ENCODE results near the gene WDR12. TPM values are rescaled to one million over a fixed set of nuclear protein-coding genes. Genes with fewer than 3 reads are reported as not detected.

Gene WDR12
- total and polyA plus RNA-seq, 9 of the 15 experiments (the other 6 are each of a cell fraction or from before 2014, with no cell fraction given), result 109 to 554 (median 174) TPM

DNA sequence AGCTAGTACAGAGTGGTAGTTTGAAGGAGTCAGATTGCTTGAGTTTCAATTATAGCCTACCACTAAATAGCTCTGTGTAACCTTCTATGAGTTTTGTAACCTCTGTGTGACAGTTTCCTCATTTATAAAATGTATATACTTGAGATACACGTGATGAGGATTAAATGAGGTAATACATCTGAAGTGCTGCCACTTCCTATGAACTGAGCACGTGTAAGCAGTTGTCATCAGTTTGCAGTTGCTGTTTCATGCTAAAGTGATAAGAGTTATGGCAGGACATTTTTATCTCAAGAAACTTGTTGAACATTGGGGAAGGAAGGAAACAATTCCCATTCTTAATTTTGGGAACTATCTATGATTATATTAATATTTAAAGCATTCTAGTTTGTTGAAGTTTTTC is 39.1 kb upstream of the WDR12 start (continued):
- TF ChIP-seq, protein P1, sequence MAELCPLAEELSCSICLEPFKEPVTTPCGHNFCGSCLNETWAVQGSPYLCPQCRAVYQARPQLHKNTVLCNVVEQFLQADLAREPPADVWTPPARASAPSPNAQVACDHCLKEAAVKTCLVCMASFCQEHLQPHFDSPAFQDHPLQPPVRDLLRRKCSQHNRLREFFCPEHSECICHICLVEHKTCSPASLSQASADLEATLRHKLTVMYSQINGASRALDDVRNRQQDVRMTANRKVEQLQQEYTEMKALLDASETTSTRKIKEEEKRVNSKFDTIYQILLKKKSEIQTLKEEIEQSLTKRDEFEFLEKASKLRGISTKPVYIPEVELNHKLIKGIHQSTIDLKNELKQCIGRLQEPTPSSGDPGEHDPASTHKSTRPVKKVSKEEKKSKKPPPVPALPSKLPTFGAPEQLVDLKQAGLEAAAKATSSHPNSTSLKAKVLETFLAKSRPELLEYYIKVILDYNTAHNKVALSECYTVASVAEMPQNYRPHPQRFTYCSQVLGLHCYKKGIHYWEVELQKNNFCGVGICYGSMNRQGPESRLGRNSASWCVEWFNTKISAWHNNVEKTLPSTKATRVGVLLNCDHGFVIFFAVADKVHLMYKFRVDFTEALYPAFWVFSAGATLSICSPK (IDR thresholded peaks at IDR 0.05; ENCODE audit: borderline replicate concordance), result no peak
- no peak for TF ChIP-seq TRIM28 (IDR thresholded peaks at IDR 0.05)
- TF ChIP-seq HMGN3 (IDR thresholded peaks at IDR 0.05; ENCODE audit: borderline replicate concordance, extremely low read depth, insufficient read length, low read depth, low read length), result no peak
- TF ChIP-seq, protein P2, sequence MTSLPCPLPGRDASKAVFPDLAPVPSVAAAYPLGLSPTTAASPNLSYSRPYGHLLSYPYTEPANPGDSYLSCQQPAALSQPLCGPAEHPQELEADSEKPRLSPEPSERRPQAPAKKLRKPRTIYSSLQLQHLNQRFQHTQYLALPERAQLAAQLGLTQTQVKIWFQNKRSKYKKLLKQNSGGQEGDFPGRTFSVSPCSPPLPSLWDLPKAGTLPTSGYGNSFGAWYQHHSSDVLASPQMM (CRISPR knock-in tag; IDR thresholded peaks at IDR 0.05), result no peak
- TF ChIP-seq, protein P3, sequence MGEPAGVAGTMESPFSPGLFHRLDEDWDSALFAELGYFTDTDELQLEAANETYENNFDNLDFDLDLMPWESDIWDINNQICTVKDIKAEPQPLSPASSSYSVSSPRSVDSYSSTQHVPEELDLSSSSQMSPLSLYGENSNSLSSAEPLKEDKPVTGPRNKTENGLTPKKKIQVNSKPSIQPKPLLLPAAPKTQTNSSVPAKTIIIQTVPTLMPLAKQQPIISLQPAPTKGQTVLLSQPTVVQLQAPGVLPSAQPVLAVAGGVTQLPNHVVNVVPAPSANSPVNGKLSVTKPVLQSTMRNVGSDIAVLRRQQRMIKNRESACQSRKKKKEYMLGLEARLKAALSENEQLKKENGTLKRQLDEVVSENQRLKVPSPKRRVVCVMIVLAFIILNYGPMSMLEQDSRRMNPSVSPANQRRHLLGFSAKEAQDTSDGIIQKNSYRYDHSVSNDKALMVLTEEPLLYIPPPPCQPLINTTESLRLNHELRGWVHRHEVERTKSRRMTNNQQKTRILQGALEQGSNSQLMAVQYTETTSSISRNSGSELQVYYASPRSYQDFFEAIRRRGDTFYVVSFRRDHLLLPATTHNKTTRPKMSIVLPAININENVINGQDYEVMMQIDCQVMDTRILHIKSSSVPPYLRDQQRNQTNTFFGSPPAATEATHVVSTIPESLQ (CRISPR knock-in tag; IDR thresholded peaks at IDR 0.05), result no peak
- TF ChIP-seq CBX1 (IDR thresholded peaks at IDR 0.05; ENCODE audit: low read depth), result no peak
- TF ChIP-seq, protein P4, sequence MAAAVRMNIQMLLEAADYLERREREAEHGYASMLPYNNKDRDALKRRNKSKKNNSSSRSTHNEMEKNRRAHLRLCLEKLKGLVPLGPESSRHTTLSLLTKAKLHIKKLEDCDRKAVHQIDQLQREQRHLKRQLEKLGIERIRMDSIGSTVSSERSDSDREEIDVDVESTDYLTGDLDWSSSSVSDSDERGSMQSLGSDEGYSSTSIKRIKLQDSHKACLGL (CRISPR knock-in tag; IDR thresholded peaks at IDR 0.05; ENCODE audit: borderline replicate concordance, poor library complexity, severe bottlenecking), result no peak
- TF ChIP-seq, protein P5, sequence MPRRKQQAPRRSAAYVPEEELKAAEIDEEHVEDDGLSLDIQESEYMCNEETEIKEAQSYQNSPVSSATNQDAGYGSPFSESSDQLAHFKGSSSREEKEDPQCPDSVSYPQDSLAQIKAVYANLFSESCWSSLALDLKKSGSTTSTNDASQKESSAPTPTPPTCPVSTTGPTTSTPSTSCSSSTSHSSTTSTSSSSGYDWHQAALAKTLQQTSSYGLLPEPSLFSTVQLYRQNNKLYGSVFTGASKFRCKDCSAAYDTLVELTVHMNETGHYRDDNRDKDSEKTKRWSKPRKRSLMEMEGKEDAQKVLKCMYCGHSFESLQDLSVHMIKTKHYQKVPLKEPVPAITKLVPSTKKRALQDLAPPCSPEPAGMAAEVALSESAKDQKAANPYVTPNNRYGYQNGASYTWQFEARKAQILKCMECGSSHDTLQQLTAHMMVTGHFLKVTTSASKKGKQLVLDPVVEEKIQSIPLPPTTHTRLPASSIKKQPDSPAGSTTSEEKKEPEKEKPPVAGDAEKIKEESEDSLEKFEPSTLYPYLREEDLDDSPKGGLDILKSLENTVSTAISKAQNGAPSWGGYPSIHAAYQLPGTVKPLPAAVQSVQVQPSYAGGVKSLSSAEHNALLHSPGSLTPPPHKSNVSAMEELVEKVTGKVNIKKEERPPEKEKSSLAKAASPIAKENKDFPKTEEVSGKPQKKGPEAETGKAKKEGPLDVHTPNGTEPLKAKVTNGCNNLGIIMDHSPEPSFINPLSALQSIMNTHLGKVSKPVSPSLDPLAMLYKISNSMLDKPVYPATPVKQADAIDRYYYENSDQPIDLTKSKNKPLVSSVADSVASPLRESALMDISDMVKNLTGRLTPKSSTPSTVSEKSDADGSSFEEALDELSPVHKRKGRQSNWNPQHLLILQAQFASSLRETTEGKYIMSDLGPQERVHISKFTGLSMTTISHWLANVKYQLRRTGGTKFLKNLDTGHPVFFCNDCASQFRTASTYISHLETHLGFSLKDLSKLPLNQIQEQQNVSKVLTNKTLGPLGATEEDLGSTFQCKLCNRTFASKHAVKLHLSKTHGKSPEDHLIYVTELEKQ (CRISPR knock-in tag; IDR thresholded peaks at IDR 0.05), result no peak
- TF ChIP-seq CCAR2 (IDR thresholded peaks at IDR 0.05; ENCODE audit: low read depth, low read length), result no peak
- TF ChIP-seq HCFC1 (IDR thresholded peaks at IDR 0.05; ENCODE audit: low read depth, low read length), result no peak
- TF ChIP-seq MED1 (CRISPR knock-in tag; IDR thresholded peaks at IDR 0.05; ENCODE audit: borderline replicate concordance), result no peak
- no peak; the same call in 1 of the 2 replicates for TF ChIP-seq TEAD4 (IDR thresholded peaks at IDR 0.05; ENCODE audit: low read length)
- TF ChIP-seq TEAD4 (CRISPR knock-in tag; IDR thresholded peaks at IDR 0.05; ENCODE audit: borderline replicate concordance), result no peak
- TF ChIP-seq, protein P6, sequence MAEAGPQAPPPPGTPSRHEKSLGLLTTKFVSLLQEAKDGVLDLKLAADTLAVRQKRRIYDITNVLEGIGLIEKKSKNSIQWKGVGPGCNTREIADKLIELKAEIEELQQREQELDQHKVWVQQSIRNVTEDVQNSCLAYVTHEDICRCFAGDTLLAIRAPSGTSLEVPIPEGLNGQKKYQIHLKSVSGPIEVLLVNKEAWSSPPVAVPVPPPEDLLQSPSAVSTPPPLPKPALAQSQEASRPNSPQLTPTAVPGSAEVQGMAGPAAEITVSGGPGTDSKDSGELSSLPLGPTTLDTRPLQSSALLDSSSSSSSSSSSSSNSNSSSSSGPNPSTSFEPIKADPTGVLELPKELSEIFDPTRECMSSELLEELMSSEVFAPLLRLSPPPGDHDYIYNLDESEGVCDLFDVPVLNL (CRISPR knock-in tag; IDR thresholded peaks at IDR 0.05; ENCODE audit: low read depth), result no peak
- no peak for TF ChIP-seq HNRNPUL1 (IDR thresholded peaks at IDR 0.05; ENCODE audit: low read length)
- TF ChIP-seq ZNF696 (CRISPR knock-in tag; conservative IDR thresholded peaks at IDR 0.05), result no peak
- no peak for TF ChIP-seq CBX2 (IDR thresholded peaks at IDR 0.05; ENCODE audit: insufficient read depth, low read length, poor library complexity, severe bottlenecking)
- no peak for TF ChIP-seq ZKSCAN3 (CRISPR knock-in tag; IDR thresholded peaks at IDR 0.05)
- TF ChIP-seq, protein P7, sequence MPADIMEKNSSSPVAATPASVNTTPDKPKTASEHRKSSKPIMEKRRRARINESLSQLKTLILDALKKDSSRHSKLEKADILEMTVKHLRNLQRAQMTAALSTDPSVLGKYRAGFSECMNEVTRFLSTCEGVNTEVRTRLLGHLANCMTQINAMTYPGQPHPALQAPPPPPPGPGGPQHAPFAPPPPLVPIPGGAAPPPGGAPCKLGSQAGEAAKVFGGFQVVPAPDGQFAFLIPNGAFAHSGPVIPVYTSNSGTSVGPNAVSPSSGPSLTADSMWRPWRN (IDR thresholded peaks at IDR 0.05; ENCODE audit: low read depth), result peak; percentile 67

Data from K562 (cell line).